Testis (tissue), 2 donors: Measurements from ENCODE around the gene PHF21A.

Experiments used
- CTCF ChIP-seq, 3 experiments: fragments of 450-650 bp in 2 of 3; fragments of 200-600 bp in 1 of 3; sonication (generic) in 1 of 3; IDR thresholded peaks; one replicate each; pipeline ENCODE4 v1.5.1; 2016 to 2019; ENCODE audit warnings: antibody characterized with exemption in 3 of 3, mild to moderate bottlenecking in 2 of 3, moderate library complexity in 1 of 3
- POLR2A ChIP-seq: fragments of 450-650 bp; IDR thresholded peaks from one replicate; pipeline ENCODE4 v1.6.1; 2017; ENCODE audit warnings: antibody characterized with exemption, mild to moderate bottlenecking, moderate library complexity

- TF ChIP-seq POLR2A: no peak
- TF ChIP-seq CTCF (IDR thresholded peaks at IDR 0.05): no peak
Measured at GRCh38 chr11:46065681-46066080, 55.6 kb downstream of the PHF21A start.
